AG10803 (cell line): ENCODE measurements around the gene EIF4A2.

Source experiments
- DNase-seq: peaks from one replicate; pipeline ENCODE4 v3.0.0; 2010; ENCODE audit warnings: low read depth
- H3K4me3 ChIP-seq: 2 replicates; pipeline ENCODE4 v1.5.1; 2011; ENCODE audit warnings: mild to moderate bottlenecking, low read length, control low read depth
- TF ChIP-seq, protein P1 (sequence below): conservative IDR thresholded peaks from 2 replicates; pipeline ENCODE4 v1.5.1; 2011; ENCODE audit warnings: mild to moderate bottlenecking, low read length, control low read depth, inconsistent platforms

The EIF4A2 gene

DNA sequence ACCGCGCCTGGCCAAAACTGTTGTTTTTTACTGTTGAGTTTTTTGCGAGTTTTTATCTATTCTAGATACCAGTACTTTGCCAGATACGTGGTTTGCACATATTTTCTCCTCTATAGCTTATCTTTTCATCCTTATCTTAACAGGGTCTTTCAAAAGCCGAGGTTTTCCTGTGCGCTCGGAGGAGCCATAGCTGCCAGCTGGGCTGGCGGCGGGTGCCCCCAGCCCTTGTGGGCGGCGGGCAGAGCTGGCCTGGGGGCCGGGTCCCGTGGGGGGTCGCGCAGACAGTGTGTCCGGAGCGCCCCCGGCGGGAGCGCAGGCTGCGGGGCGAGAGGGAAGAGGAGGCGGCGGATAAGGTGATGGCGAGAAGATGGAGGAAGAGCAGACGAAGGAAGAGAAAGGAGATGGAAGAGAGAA lies 11.1 kb upstream of the EIF4A2 start:
- TF ChIP-seq, protein P1, sequence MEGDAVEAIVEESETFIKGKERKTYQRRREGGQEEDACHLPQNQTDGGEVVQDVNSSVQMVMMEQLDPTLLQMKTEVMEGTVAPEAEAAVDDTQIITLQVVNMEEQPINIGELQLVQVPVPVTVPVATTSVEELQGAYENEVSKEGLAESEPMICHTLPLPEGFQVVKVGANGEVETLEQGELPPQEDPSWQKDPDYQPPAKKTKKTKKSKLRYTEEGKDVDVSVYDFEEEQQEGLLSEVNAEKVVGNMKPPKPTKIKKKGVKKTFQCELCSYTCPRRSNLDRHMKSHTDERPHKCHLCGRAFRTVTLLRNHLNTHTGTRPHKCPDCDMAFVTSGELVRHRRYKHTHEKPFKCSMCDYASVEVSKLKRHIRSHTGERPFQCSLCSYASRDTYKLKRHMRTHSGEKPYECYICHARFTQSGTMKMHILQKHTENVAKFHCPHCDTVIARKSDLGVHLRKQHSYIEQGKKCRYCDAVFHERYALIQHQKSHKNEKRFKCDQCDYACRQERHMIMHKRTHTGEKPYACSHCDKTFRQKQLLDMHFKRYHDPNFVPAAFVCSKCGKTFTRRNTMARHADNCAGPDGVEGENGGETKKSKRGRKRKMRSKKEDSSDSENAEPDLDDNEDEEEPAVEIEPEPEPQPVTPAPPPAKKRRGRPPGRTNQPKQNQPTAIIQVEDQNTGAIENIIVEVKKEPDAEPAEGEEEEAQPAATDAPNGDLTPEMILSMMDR, result no peak
- DNase-seq, result no peak
- H3K4me3 ChIP-seq, result peak overlapping the region; percentile 55

- DNase-seq, result peak; percentile 41
- TF ChIP-seq, protein P1, result no peak
- H3K4me3 ChIP-seq, result peak overlapping the region; percentile 55
Observed at GRCh38 chr3:186772701-186773417, 10.5 kb upstream of the EIF4A2 start.

- H3K4me3 ChIP-seq, result no peak overlapping the region
- no peak for DNase-seq
- TF ChIP-seq, protein P1, result no peak
Observed at GRCh38 chr3:186775999-186776398, 7.4 kb upstream of the EIF4A2 start.

DNA sequence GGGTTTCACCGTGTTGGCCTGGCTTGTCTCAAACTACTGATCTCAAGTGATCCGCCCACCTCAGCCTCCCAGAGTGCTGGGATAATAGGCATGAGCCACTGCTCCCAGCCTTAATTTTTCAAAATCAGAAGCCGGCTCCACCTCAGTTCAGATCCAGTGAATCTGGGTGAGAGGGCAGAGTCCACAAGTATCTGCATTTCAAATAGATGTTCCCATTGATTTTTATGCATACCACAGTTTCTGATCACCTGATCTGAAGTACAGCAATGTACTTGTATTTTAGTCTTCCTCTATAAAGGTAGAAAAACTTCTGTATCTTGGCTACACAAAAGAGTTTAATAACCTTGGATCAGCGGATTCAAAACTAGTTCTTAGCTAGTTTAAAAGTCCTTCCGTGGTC lies 4.2 kb upstream of the EIF4A2 start:
- DNase-seq, result no peak
- TF ChIP-seq, protein P1, result no peak
- no peak overlapping the region for H3K4me3 ChIP-seq

DNA sequence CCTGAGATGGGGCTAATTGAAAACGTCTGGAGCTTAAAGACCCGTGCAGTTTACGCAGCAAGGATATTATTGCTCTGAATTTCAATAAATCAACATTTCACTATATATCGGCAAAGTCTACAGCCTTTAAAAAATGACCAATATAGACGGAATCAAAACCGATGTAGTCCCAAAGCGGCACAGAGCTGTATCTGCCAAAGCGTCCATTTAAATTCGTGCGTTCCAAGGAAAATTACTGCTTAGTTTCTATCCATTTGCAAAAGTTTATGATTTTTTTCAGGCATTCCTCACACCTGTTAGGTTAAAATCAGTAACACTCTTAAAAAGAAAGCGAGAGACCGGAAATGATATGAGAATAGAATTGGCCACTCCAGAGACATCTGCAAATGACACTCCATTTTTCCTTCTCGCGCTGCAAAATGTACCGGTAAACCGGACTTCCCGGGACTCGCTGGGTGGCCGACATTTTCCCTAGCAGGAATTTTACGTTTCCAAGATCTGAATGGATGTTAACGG lies 777 bp upstream of the EIF4A2 start:
- TF ChIP-seq, protein P1, result no peak
- peak; percentile 29 for DNase-seq
- H3K4me3 ChIP-seq, result peak overlapping the region; percentile 87

DNA sequence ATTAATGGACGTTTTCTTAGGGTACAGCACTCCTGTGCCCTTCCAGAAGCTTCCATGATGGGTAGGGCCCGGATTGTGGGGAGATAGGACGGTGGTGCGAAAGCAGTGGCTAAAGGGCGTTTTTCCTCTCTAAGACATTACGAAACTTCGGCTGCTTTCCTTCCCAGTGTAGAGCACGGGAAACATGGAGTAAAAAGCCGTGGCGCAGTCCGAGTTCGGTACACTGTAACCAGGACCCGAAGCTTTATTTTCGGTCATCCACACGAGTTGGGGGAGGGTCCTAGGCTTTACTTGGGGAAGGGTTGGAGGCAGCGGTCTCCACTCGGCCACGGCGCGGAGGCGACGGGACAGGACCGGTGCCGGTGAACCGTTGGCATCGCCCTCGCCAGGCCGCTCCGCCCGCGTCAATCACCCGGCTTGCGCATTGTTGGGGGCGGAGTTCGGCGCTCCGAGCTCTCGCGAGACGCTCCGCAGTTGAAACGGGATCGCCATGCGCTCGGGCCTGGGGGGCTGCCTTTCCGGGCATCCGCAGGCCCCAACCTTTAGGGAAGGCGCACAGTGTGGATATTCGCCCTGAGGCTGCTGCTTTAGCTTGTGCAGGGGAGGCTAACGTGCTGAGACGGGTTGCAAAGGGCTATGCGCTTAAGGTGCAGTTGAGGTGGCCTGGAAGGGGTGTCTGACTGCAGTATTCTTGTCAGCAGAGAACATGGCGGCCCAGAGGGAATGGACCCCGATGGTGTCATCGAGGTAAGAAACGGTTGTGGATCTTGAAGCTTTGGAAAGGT lies 546 bp downstream of the EIF4A2 start:
- TF ChIP-seq, protein P1, result no peak
- peak overlapping the region; percentile 87 for H3K4me3 ChIP-seq
- peak; percentile 77 for DNase-seq
